Ovary (tissue), 9 donors: ENCODE measurements around the gene FARSB. TPM values are rescaled to one million over a fixed set of nuclear protein-coding genes. Genes with fewer than 3 reads are reported as not detected.

Experiments used
- DNase-seq, 5 donors: peaks; one replicate each; pipeline ENCODE4 v3.0.0-alpha.2; 2019 to 2020
- H3K27ac ChIP-seq, 2 donors: fragments of 200-600 bp; one replicate each; pipeline versions ENCODE4 v1.5.1 to v1.8.0; 2019 to 2022
- H3K27me3 ChIP-seq: fragments of 200-600 bp; one replicate; pipeline ENCODE4 v1.8.0; 2022
- H3K36me3 ChIP-seq: fragments of 200-600 bp; sonication (generic); one replicate; pipeline ENCODE4 v1.5.1; 2019
- H3K4me1 ChIP-seq: one replicate; pipeline ENCODE4 v1.8.1; 2013; ENCODE audit warnings: mild to moderate bottlenecking, moderate library complexity; ENCODE audit not compliant: insufficient read depth
- H3K4me3 ChIP-seq: fragments of 200-600 bp; sonication (generic); one replicate; pipeline ENCODE4 v1.5.1; 2017
- H3K9me3 ChIP-seq, 2 donors: fragments of 200-600 bp in 1 of 2; sonication (generic) in 1 of 2; one replicate each; pipeline versions ENCODE4 v1.5.1 to v1.8.1; 2013 to 2019; ENCODE audit warnings: mild to moderate bottlenecking in 1 of 2, moderate library complexity in 1 of 2
- CTCF ChIP-seq, 3 donors: fragments of 450-650 bp in 2 of 3; fragments of 200-600 bp in 1 of 3; IDR thresholded peaks; one replicate each; pipeline versions ENCODE4 v1.5.1 to v1.8.0; 2016 to 2022; ENCODE audit warnings: antibody characterized with exemption in 3 of 3, mild to moderate bottlenecking in 1 of 3
- EP300 ChIP-seq: sonication (generic); formaldehyde crosslinking; IDR thresholded peaks from one replicate; pipeline ENCODE4 v1.6.1; 2017; ENCODE audit warnings: antibody characterized with exemption
- POLR2A ChIP-seq: fragments of 450-650 bp; IDR thresholded peaks from one replicate; pipeline ENCODE4 v1.6.1; 2017; ENCODE audit warnings: antibody characterized with exemption, mild to moderate bottlenecking, moderate library complexity
- WGBS, 3 donors: extraction: QIAGEN DNeasy Blood & Tissue Kit in 1 of 3; methylation state at CpG; one replicate each; pipeline versions ENCODE4 v1.1.5 to v1.1.7; 2013 to 2017; 5-methylcytosine and 5-hydroxymethylcytosine counted together
- intact Hi-C, 4 donors: fragments of 100-400 bp; cut with DNase I; formaldehyde crosslinking; loops; one replicate each; pipeline versions ENCODE4 v1.11.0 to v1.15.1; 2022 to 2023
- polyA plus RNA-seq, 2 donors: library from polyadenylated mRNA; stranded (reverse); fragments of 200-250 nt in 1 of 2; fragments of 350-450 nt in 1 of 2; fragmentation: Illumina TruSeq in 1 of 2; extraction: RNeasy Lipid Tissue Mini Kit (QIAGEN cat#74804) in 1 of 2; gene quantifications; one replicate each; pipeline ENCODE4 v1.2.3, GENCODE V29; 2013 to 2014
- total RNA-seq, 7 donors: library from RNA; depleted of rRNA in 2 of 7; stranded (reverse); fragments of >200 nt in 2 of 7; fragmentation: NEBNext Ultra II Directional in 3 of 7; extraction: Animal tissue kit (Norgen Biotek cat#: 25700) in 3 of 7; gene quantifications; one replicate each; pipeline versions ENCODE4 v1.1.0 to v1.2.4, GENCODE V29; 2016 to 2023
- donor health status: DM: no; HTN: no; CAD: no; lungs with moderate emphysema.
- donor health status: DM: no; HTN: no; CAD: no.
- donor health status: Bipolar disorder and iron deficiency.
- donor health status: DM: yes; HTN: yes; CAD: no.
- donor health status: DM: no; HTN: no; CAD: no.
- donor health status: DM: yes; HTN: yes; CAD: no.

The FARSB gene
- total and polyA plus RNA-seq, 9 donors = 10.3 to 32.0 (median 21.0) TPM

GRCh38 chr2:222622910-222623309, 33.0 kb downstream of the FARSB start:
- TF ChIP-seq CTCF (IDR thresholded peaks at IDR 0.05) = no peak
- TF ChIP-seq POLR2A = no peak
- TF ChIP-seq EP300 = no peak
- 84 to 88% (median 85%) methylated on average over 2 of the region's 2 CpGs for WGBS, 3 donors
- H3K36me3 ChIP-seq = no peaks in the 10 kb centered on the region

DNA sequence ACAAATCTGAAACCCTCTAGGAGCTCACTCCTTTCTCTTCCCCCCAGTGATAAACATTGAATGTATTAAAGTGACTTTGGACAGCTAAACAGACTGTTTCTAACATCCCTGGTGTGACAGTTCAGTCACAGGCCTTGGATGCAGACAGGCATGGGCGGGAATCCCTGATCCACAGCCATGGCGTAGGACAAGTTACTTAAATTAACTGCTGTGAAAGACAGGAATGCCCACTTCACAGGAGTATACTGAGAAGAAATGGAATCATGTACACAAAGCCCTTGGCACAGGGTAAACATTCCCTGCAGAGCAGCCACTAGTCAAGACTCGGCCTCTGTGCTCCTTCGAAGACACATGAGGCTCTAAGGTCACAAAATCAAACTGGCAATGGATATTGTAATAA, 34.0 kb downstream of the FARSB start:
- intact Hi-C loops = no loop called here
- Histone ChIP-seq H3K36me3 (no peaks in the 10 kb centered on the region), H3K27ac (no peak overlapping the region), H3K4me3 (no peak overlapping the region), H3K9me3 (no peaks in the 10 kb centered on the region), H3K27me3 (no peaks in the 10 kb centered on the region), H3K4me1 (no peaks in the 10 kb centered on the region)
- WGBS, 3 donors = 96 to 97% (median 97%) methylated on average over 4 of the region's 4 CpGs
- no peak for TF ChIP-seq EP300
- TF ChIP-seq CTCF (IDR thresholded peaks at IDR 0.05) = no peak
- no peak for TF ChIP-seq POLR2A
- no peak for DNase-seq

More at GRCh38 chr2:222622910-222623309, 33.0 kb downstream of the FARSB start:
- no peaks in the 10 kb centered on the region for H3K9me3 ChIP-seq
- no peaks in the 10 kb centered on the region for H3K4me1 ChIP-seq
- no peak overlapping the region for H3K27ac ChIP-seq
- intact Hi-C loops = no loop called here
- no peaks in the 10 kb centered on the region for H3K27me3 ChIP-seq
- DNase-seq = no peak
- H3K4me3 ChIP-seq = no peak overlapping the region

- Histone ChIP-seq H3K9me3 (no peaks in the 10 kb centered on the region), H3K27me3 (no peaks in the 10 kb centered on the region), H3K4me1 (no peaks in the 10 kb centered on the region), H3K4me3 (no peak overlapping the region), H3K27ac (no peak overlapping the region), H3K36me3 (no peaks in the 10 kb centered on the region)
- no peak for DNase-seq
- intact Hi-C loops = loop anchor here in 3 of 4 donors (5.0 to 10.0 kb wide), 3 partner anchors 298 to 561 kb away; no protein-coding TSS in a partner anchor
- TF ChIP-seq POLR2A = no peak
- no peak for TF ChIP-seq CTCF (IDR thresholded peaks at IDR 0.05)
- TF ChIP-seq EP300 = no peak
- 90 to 93% (median 93%) methylated on average over 2 of the region's 2 CpGs for WGBS, 3 donors
Observed at GRCh38 chr2:222615320-222615719, 40.6 kb downstream of the FARSB start.

DNA sequence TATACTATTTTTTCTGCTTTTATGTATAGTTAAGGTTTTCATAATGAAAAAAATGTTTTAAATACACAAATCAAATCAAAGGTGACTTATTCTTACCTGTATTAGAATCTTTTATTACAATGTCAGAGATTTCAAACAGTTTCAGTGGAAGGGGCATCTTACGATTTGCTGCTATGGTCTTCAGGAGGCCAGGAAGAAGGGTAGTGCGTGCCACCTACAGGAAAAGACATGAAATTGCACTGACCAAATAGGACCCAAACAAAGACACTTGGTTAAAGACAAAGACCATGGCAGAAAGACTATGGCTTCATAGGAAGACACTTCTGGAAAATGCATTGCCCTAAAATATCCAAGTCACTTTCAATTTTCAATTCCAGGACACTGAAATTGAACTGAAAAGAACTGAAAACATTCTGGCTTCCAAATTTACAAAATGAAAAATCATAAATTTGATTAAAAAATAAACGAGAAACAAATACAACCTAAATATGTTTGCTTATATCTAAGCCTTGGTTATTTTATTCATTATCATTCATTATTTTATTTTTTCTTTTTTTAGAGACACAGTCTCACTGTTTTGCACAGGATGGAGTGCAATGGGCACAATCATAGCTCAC, 42.1 kb downstream of the FARSB start:
- no peak overlapping the region for H3K27ac ChIP-seq
- H3K36me3 ChIP-seq = no peaks in the 10 kb centered on the region
- H3K4me1 ChIP-seq = no peaks in the 10 kb centered on the region
- H3K9me3 ChIP-seq = no peaks in the 10 kb centered on the region
- WGBS, 3 donors = 43 to 48% (median 47%) methylated on average over 3 of the region's 3 CpGs
- no peaks in the 10 kb centered on the region for H3K27me3 ChIP-seq
- intact Hi-C loops = loop anchor here in 3 of 4 donors (5.0 to 10.0 kb wide), 3 partner anchors 299 to 567 kb away; no protein-coding TSS in a partner anchor
- no peak overlapping the region for H3K4me3 ChIP-seq
- TF ChIP-seq POLR2A (no peak), EP300 (no peak), CTCF (IDR thresholded peaks at IDR 0.05) (peak; percentile 27 to 59 (median 49))
- no peak for DNase-seq
